HG03066 (cell line): Measurements from ENCODE around the gene SPTBN4.
A peak's percentile ranks its signal among the peaks of the same experiment; 100 is the strongest.

Experiments used
- ATAC-seq: cut with Tn5 transposase; IDR thresholded peaks from one replicate; pipeline ENCODE4 v1.9.1; 2021; ENCODE audit warnings: low read depth; ENCODE audit not compliant: unreplicated experiment

Gene SPTBN4

DNA sequence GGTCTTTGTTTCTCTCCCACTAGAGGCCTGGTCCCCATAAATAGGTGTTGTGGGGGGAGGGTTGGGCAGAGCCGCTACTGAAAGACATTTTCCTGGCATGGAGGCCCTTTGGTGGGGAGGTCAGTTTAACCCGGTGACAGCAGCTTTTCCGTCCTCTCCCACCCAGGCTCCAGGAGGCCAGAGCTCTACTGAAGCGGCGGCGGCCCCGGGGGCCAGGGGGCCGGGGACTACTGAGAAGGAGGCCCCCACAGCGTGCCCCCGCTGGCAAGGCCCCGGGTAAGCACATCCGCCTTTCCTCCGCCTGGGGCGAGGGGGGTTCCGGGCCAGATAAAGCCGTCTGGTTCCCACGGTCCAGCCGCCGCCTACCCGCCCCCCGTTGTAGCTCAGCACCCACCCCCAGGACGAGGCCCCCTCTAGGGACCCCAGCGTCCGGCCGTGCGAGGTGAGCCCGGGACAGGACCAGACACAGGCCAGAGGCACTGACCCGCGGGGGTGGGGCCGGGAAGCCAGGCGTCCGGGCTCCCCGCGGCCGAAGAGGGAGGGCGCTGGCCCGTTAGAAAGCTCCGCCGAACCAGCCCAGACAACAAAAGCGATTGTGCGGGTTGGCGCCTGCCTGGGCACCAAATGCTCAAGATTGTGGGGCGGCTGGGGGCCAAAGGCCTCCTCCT lies 133.2 kb downstream of the SPTBN4 start:
- no peak for ATAC-seq

GRCh38 chr19:40600570-40601133 lies 133.9 kb downstream of the SPTBN4 start:
- no peak for ATAC-seq

DNA sequence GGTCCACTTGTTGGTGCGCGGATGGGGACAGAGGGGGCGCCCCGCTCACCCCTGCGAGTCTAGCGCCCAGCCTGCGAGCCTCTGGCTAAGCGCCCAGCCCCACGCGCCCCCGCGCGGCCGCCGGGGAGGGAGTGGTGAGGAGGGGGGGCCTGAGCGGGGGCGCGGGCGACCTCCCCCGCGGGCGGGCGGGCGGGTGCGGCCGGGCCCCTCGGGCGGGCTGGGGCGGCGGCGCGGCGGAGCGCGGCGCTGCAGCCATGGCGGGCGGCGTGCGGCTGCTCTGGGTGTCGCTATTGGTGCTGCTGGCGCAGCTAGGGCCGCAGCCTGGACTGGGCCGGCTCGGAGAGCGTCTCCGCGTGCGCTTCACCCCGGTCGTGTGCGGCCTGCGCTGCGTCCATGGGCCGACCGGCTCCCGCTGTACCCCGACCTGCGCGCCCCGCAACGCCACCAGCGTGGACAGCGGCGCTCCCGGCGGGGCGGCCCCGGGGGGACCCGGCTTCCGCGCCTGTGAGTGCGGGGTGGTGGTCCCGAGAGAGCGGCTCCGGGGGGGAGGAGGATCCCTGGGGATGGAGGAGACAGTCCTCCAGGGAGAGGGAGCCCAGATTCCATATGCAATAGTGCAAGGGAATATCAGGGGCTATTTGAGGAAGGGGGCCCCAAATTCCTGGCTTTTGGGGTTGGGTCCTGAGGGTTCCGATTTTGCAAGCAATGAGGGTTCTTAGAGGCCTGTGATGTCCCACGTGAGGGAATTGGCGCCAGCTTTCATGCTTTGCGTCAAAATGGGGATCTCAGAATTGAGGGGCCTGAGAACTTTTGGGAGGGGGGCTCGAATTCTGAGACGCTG lies 134.6 kb downstream of the SPTBN4 start, which contains the start of gene LTBP4:
Gene LTBP4 (plus strand): TSS at position 236 of the 841 bp plus-strand sequence. CDS start 19 bp downstream, at position 255.
- no peak for ATAC-seq

DNA sequence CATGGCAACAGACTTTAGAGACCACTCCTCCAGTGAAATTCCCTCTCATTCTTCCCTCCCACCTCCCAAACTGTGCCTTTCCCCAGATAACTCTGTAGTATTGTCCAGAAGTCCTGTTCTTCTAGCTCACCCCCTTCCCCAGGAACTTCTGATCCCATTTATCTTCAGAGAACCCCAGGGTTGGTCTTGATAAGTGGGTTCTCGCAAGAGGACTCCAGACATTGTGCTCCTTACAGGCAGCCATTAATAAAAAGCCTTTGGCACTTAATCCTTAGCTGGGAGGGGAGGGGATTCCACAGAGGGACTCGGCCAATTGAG lies 136.2 kb downstream of the SPTBN4 start:
- no peak for ATAC-seq

DNA sequence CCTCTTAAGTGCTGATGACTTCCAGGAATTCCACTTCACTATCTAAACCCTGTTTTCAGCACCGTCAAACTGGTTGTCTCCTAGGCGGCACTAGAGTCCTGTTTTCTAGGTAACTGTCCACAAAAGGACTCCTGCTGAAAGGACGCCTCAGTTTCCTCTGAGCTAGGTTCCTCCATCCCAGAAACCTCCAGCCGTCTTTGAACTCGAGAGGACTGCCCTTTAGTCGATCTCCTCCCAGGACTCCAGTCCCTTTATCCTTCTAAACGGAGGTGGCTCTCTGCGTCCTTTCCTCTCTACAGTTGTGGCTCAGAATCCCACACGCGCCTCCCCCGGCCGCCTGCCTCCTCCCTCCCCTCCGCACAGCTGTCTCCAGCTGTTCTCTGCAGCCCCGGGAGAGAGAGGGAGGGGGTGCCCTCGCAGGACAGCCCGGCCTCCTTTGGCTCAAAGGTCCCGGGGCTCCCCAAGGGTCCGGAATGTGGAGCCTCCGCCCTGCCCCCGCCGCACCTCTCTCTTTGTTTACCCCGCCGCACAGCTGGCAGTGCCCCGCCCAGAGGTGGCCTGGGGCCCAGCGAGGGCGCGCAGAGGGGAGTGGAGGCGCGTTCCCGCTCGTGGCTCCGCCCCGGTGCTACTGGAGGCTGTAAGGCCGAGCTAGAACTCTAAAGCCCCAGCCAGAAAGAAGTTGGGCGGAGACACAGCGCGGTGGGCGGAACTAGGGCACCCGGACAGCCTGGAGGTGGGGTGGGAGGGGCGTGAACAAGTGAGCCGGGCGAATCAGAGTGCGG lies 136.8 kb downstream of the SPTBN4 start:
- ATAC-seq: peak; percentile 69

DNA sequence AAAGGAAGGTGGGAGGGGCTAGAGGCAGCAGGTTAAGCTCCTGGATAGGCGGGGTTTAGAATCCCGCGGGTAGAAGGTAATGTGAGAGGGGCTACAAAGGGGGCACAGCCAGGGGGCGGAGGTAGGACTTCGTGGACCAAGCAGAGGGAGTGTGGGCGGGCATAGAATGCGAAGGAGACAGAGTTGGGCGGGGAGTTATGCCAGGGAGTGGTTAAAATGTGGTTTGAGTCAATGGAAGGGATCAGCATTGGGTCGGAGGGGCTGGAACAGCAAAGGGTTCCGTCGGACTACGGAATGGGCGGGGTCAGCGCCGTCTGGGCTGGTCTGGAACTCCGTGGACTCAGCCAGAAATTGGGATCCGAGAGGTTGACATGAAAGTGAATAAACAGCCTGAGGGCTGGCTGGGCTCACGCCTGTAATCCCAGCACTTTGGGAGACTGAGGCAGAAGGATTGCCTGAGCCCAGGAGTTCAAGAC lies 137.4 kb downstream of the SPTBN4 start:
- no peak for ATAC-seq

DNA sequence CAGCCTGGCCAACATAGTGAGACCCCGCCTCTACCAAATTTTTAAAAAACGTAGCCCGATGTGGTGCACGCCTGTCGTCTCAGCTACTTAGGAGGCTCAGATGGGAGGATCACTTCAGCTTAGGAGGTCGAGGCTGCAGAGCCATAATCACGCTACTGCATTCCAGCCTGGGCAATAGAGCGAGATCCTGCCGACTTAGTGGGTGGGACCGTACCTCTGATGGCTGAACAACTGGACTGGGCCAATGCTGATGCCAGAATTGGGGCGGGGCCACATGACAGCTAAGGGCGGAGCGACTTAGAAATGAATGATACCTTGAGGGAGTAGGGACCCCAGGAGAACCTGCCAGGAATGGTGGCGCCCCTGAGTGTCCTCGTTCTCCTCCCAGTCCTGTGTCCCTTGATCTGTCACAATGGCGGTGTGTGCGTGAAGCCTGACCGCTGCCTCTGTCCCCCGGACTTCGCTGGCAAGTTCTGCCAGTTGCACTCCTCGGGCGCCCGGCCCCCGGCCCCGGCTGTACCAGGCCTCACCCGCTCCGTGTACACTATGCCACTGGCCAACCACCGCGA lies 137.9 kb downstream of the SPTBN4 start:
- ATAC-seq: no peak

GRCh38 chr19:40605216-40605971 lies 138.6 kb downstream of the SPTBN4 start:
- ATAC-seq: no peak

DNA sequence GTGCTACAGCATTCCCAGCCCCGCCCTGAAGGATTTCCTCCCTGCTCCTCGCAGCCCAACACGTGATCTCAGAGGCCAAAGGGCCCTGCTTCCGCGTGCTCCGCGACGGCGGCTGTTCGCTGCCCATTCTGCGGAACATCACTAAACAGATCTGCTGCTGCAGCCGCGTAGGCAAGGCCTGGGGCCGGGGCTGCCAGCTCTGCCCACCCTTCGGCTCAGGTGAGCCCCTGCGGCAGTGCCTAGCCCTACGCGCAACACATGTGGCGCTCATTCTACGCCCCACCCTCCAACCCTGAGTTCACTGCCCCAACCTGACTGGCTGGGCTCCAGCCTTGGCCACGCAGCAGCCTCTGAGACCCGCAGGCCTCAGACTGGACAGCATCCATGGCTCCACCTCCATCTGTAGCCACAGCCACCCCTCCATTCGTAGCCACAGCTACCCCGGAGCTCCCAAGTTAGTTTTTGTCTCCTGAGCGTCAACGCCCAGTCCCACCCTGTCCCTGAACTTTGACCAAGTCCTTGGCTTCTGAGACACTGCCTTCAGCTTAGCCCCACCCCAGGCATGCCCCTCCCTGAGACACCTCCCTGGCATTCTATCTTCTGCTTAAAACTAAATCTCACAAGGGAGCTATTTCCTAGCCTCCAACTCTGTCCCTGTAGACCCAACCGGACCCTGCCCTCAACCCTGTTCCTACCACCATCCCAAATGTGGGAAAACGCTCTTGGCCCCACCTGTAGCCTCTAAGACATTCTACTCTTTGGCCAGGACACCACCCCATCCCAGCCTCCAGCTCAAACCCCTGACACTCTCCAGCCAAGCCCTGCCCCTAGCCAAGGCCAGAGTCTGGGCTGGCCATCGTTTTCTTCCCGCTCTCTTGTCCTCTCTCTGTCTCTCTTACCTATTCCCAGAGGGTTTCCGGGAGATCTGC lies 140.8 kb downstream of the SPTBN4 start:
- no peak for ATAC-seq

- ATAC-seq: no peak
Observed at GRCh38 chr19:40608240-40608621, 141.4 kb downstream of the SPTBN4 start.

DNA sequence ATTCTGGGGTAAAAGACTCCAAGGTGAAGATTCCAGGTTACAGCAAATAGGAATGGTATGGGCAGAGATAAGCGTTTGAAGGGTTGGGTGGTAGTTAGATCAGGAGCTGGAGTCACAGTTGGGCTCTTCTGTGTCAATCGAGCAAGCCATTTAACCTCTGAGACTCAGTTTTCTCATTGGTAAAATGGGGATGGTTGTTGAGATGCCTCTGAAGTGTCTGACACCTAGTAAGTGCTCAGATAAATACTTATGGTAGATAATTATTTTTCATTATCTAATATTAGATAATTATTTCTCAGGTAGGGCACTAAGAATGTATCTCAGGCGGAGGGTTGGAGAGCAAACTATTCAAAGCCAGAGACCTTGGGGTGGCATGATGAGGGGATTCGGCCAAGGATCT lies 142.2 kb downstream of the SPTBN4 start:
- no peak for ATAC-seq

DNA sequence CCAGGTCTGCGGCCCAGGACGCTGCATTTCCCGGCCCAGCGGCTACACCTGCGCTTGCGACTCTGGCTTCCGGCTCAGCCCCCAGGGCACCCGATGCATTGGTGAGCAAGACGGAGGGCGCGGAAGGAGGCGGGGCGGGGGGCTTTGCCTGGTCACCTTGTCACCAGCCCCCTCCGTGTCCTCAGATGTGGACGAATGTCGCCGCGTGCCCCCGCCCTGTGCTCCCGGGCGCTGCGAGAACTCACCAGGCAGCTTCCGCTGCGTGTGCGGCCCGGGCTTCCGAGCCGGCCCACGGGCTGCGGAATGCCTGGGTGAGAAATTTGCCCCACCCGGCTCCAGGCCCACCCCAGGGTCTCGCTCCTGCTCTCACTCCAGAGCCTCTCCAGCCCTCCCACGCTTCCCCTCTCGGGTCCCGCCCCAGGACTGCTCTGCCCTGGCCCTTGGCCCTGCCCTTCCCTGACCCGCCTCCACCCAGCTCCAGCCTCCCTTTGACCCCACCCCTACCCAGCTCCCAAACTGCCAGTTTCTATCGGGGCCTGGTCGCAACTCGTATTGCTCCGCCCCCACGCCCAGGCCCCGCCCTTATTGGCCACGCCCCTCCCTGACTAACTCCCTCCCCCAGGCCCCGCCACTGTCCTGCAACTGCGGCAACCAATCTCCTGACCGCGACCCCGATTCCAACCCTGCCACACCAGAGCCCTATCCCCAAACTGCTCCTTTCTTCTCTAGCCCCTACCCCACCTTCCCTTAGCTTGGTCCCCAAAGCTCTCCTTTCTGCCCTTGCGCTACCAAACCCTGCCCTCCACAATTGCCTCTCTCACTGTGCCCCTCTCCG lies 143.0 kb downstream of the SPTBN4 start:
- ATAC-seq: peak; percentile 32

DNA sequence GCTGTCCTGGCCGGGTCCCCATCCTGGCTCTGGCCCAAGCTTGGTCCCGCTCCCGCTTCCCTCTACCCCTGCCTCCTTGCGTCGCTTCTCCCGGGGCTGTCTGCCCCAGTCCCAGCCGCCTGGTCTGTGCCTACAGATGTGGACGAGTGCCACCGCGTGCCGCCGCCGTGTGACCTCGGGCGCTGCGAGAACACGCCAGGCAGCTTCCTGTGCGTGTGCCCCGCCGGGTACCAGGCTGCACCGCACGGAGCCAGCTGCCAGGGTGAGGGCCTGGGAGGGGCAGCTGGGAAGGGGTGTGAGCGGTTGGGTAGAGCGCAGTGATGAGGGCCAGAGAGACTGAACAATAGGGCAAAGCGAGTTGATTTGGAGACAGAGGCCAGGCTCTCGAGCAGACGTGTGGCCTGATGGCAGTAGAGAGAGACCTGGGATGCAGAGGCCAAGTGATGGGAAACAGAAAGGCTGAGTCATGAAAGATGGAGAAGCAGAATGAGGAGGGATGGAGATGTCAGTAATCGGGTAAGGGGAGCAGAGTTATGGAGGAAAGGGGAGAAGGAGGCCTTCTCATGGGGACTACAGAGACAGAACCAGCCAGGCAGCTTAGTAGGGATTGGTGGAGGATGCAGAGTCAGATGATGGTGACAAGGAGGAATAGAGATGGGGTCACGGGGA lies 143.7 kb downstream of the SPTBN4 start:
- no peak for ATAC-seq

DNA sequence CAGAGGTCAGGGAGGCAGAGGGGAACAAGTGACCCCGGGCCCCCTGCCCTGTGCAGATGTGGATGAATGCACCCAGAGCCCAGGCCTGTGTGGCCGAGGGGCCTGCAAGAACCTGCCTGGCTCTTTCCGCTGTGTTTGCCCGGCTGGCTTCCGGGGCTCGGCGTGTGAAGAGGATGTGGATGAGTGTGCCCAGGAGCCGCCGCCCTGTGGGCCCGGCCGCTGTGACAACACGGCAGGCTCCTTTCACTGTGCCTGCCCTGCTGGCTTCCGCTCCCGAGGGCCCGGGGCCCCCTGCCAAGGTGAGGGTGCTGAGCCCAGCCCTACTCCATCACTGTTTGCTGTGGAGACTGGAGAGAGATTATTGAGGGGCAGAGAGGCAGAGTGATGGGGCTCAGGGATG lies 144.3 kb downstream of the SPTBN4 start:
- ATAC-seq: no peak

- ATAC-seq: no peak
Observed at GRCh38 chr19:40611900-40612698, 145.3 kb downstream of the SPTBN4 start.

GRCh38 chr19:40612831-40613689 lies 146.3 kb downstream of the SPTBN4 start:
- ATAC-seq: no peak
